Endothelial cell of umbilical vein (primary cell): ENCODE measurements around the gene SPDL1. TPM values are rescaled to one million over a fixed set of nuclear protein-coding genes. Genes with fewer than 3 reads are reported as not detected.

Experiments
- BruUV-seq: library from RNA; stranded (reverse); fragments of 400-500 nt; replicated peaks from 2 replicates; lab custom pipeline; 2021; lab: Mats Ljungman, UMichigan
- CTCF ChIA-PET: fragments of 300-600, 350-600 bp; sonication (Branson Sonifier 250); formaldehyde crosslinking; loops from one replicate; lab custom pipeline; 2021; ENCODE audit warnings: antibody characterized with exemption, inconsistent platforms; lab: Charles Lee
- POLR2A ChIA-PET: fragments of 300-600, 350-600 bp; sonication (Branson Sonifier 250); formaldehyde crosslinking; loops from one replicate; lab custom pipeline; 2021; ENCODE audit warnings: antibody characterized with exemption, inconsistent platforms; lab: Charles Lee
- DNase-seq: peaks from one replicate; pipeline ENCODE4 v3.0.0-alpha.2; 2011; ENCODE audit warnings: low read depth, low spot score
- FAIRE-seq: peaks from 2 replicates; lab custom pipeline; 2011; peaks lifted over from hg19 to GRCh38; lab: Jason Lieb, UNC
- H2AFZ ChIP-seq: 2 replicates; pipeline ENCODE4 v1.6.0; 2012; ENCODE audit warnings: low read depth, low read length, control low read depth, inconsistent platforms
- H3K27ac ChIP-seq: 2 replicates; pipeline ENCODE4 v1.5.1; 2011; ENCODE audit warnings: low read depth, mild to moderate bottlenecking, control low read depth, low read length, moderate library complexity; ENCODE audit not compliant: insufficient read depth
- H3K27me3 ChIP-seq, 2 experiments: 2 replicates each; pipeline versions ENCODE4 v1.6.0 to v1.6.1; 2011; ENCODE audit warnings: low read length in 2 of 2, mixed read lengths in 1 of 2; ENCODE audit not compliant: control insufficient read depth in 2 of 2, insufficient read depth in 2 of 2
- H3K36me3 ChIP-seq, 2 experiments: 2 replicates in 1 of 2; 3 replicates in 1 of 2; pipeline ENCODE4 v1.5.1; 2011; ENCODE audit warnings: low read length in 2 of 2, mild to moderate bottlenecking in 1 of 2, moderate library complexity in 1 of 2; ENCODE audit not compliant: control insufficient read depth in 2 of 2, insufficient read depth in 2 of 2; ENCODE audit errors: extremely low read depth in 1 of 2
- H3K4me1 ChIP-seq: 3 replicates; pipeline ENCODE4 v1.5.1; 2011; ENCODE audit warnings: mild to moderate bottlenecking, low read length; ENCODE audit not compliant: control insufficient read depth, insufficient read depth; ENCODE audit errors: extremely low read depth
- H3K4me2 ChIP-seq: 2 replicates; pipeline ENCODE4 v1.6.1; 2011; ENCODE audit warnings: low read length, control low read depth, mixed read lengths; ENCODE audit not compliant: insufficient read depth
- H3K4me3 ChIP-seq, 3 experiments: fragments of 200-600 bp in 1 of 3; sonication (generic), shearing (Covaris generic) in 1 of 3; replicated peaks in 1 of 3; 2 replicates each; pipeline ENCODE4 v1.5.1; 2011 to 2016; ENCODE audit warnings: control low read depth in 3 of 3, low read length in 3 of 3, mild to moderate bottlenecking in 2 of 3, inconsistent platforms in 1 of 3, low read depth in 1 of 3, moderate library complexity in 1 of 3; ENCODE audit not compliant: insufficient read depth in 1 of 3
- H3K79me2 ChIP-seq: 2 replicates; pipeline ENCODE4 v1.6.0; 2012; ENCODE audit warnings: low read length, inconsistent platforms; ENCODE audit not compliant: control insufficient read depth, insufficient read depth
- H3K9ac ChIP-seq: replicated peaks from 2 replicates; pipeline ENCODE3; 2011; ENCODE audit warnings: low read length, control low read depth; ENCODE audit not compliant: insufficient read depth; ENCODE audit errors: extremely low read depth
- H3K9me1 ChIP-seq: replicated peaks from 3 replicates; pipeline ENCODE4 v1.6.0; 2011; ENCODE audit warnings: mild to moderate bottlenecking, low read length; ENCODE audit not compliant: control insufficient read depth, insufficient read depth; ENCODE audit errors: extremely low read depth
- H3K9me3 ChIP-seq: replicated peaks from 2 replicates; pipeline ENCODE4 v1.5.1; 2012; ENCODE audit warnings: low read length, inconsistent platforms; ENCODE audit not compliant: control insufficient read depth, insufficient read depth
- H4K20me1 ChIP-seq: replicated peaks from 2 replicates; pipeline ENCODE3; 2011; ENCODE audit warnings: mild to moderate bottlenecking, low read length; ENCODE audit not compliant: control insufficient read depth, insufficient read depth; ENCODE audit errors: extremely low read depth
- CTCF ChIP-seq, 2 donors: IDR thresholded peaks; 1 replicate in 1 of 2; 2 replicates in 1 of 2; pipeline ENCODE4 v1.5.1; 2011; ENCODE audit warnings: low read length in 2 of 2, mild to moderate bottlenecking in 2 of 2, moderate library complexity in 2 of 2, control low read depth in 1 of 2, inconsistent platforms in 1 of 2, low read depth in 1 of 2; ENCODE audit not compliant: insufficient read depth in 1 of 2; ENCODE audit errors: extremely low read depth in 1 of 2
- EZH2 ChIP-seq: IDR thresholded peaks from 2 replicates; pipeline ENCODE4 v1.6.1; 2012; ENCODE audit warnings: borderline replicate concordance, low read depth, mild to moderate bottlenecking, moderate library complexity, low read length, inconsistent platforms; ENCODE audit not compliant: severe bottlenecking
- FOS ChIP-seq: IDR thresholded peaks from 2 replicates; pipeline ENCODE4 v1.6.1; 2011; ENCODE audit warnings: mild to moderate bottlenecking, low read length, moderate library complexity, borderline replicate concordance; ENCODE audit not compliant: insufficient read depth
- GATA2 ChIP-seq: IDR thresholded peaks from 2 replicates; pipeline ENCODE4 v1.7.0; 2011; ENCODE audit warnings: low read depth, mild to moderate bottlenecking, moderate library complexity, mixed read lengths, low read length; ENCODE audit not compliant: insufficient read length, insufficient read depth
- JUN ChIP-seq: IDR thresholded peaks from 2 replicates; pipeline ENCODE4 v1.6.1; 2011; ENCODE audit warnings: borderline replicate concordance, low read depth; ENCODE audit not compliant: insufficient read length, insufficient read depth
- MAX ChIP-seq: IDR thresholded peaks from 2 replicates; pipeline ENCODE4 v1.6.1; 2011; ENCODE audit not compliant: insufficient read depth, insufficient read length
- MYC ChIP-seq: IDR thresholded peaks from one replicate; pipeline ENCODE4 v1.6.1; 2011; ENCODE audit warnings: mild to moderate bottlenecking, low read depth, low read length
- POLR2A ChIP-seq: IDR thresholded peaks from 2 replicates; pipeline ENCODE4 v1.6.1; 2012; ENCODE audit warnings: low read depth, mild to moderate bottlenecking, control low read depth, low read length
- POLR2AphosphoS5 ChIP-seq: IDR thresholded peaks from 2 replicates; pipeline ENCODE4 v1.6.1; 2012; ENCODE audit warnings: low read depth, mild to moderate bottlenecking, control low read depth, low read length, moderate library complexity; ENCODE audit not compliant: insufficient read depth
- dilution Hi-C: fragments of 300-500 bp; cut with MboI; formaldehyde crosslinking; loops from one replicate; pipeline ENCODE4 v1.15.0; 2019; ENCODE audit warnings: low sequenced_read_pairs; ENCODE audit not compliant: extremely low pct_ligation_motif_present
- intact Hi-C: fragments of 100-400 bp; cut with micrococcal nuclease; formaldehyde crosslinking; loops from one replicate; pipeline ENCODE4 v1.10.0; 2022
- polyA plus RNA-seq, 4 experiments: library from polyadenylated mRNA; depleted of rRNA in 3 of 4; stranded (reverse) in 3 of 4; unstranded in 1 of 4; fragments of >200 nt; gene quantifications; 2 replicates each; pipeline versions ENCODE4 v1.2.1 to v1.2.3, GENCODE V29; 2011 to 2012; ENCODE audit warnings: missing spikeins in 1 of 4
- total RNA-seq: library from RNA; stranded (reverse); gene quantifications from 2 replicates; pipeline ENCODE4 v1.2.3, GENCODE V29; 2021

The SPDL1 gene
- total and polyA plus RNA-seq, 2 donors (not counting 3 experiments of a cell fraction or from before 2014, with no cell fraction given) = 19.7 to 51.8 TPM

- CTCF ChIA-PET = no interaction called here
- BruUV-seq = no TSS peak
- Histone ChIP-seq H3K9ac (peak overlapping the region; percentile 92), H3K79me2 (peaks cover 55% of the 10 kb centered on the region), H3K36me3 (no peaks in the 10 kb centered on the region), H3K27ac (peak overlapping the region; percentile 52), H3K9me1 (no peaks in the 10 kb centered on the region), H3K4me3 (peak overlapping the region in 2 of 3 experiments; percentile 48 to 96), H3K9me3 (no peaks in the 10 kb centered on the region), H3K4me1 (peaks cover 24% of the 10 kb centered on the region), H2AFZ (no peak overlapping the region), H3K27me3 (no peaks in the 10 kb centered on the region), H3K4me2 (peak overlapping the region; percentile 92), H4K20me1 (no peaks in the 10 kb centered on the region)
- dilution Hi-C loops (no loop called here), intact Hi-C loops (loop anchor here (1.0 to 10.0 kb wide), 6 partner anchors 395 to 1100 kb away; partner anchors contain the start of genes INSYN2B, PANK3 and RARS1)
- DNase-seq (peak; percentile 4), FAIRE-seq (no peak)
- TF ChIP-seq MAX = no peak
- no peak for TF ChIP-seq CTCF (IDR thresholded peaks at IDR 0.05; ENCODE audit: extremely low read depth in 1 of 2, insufficient read depth in 1 of 2, low read depth in 1 of 2, low read length in 2 of 2)
- POLR2A ChIA-PET = no interaction called here
Measured at GRCh38 chr5:169584998-169585451, 1.5 kb downstream of the SPDL1 start.

DNA sequence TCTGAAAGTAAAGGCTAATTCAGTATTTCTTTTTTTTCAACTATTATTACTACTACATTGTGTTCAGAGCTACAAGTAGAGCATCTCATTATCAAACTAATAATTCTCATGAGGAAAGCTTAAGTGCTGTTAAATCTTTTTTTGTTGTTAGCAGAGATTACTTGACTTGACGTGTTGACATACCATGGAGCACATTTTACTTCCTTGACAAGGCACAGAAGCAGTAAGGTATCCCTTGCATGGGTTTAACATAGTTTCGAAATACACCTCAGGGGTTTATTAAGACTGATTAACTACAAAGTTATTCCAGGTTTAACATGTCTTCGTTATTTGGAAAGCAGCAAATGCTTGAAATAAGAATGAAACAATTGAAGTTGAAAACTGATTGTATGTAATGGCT lies 7.0 kb downstream of the SPDL1 start:
- no TSS peak for BruUV-seq
- FAIRE-seq (no peak), DNase-seq (no peak)
- H3K36me3 ChIP-seq = peaks cover 0 to 22% of the 10 kb centered on the region in 2 experiments
- peaks cover 8% of the 10 kb centered on the region for H3K4me1 ChIP-seq
- H3K9me3 ChIP-seq = no peaks in the 10 kb centered on the region
- H3K27me3 ChIP-seq = no peaks in the 10 kb centered on the region
- no peaks in the 10 kb centered on the region for H4K20me1 ChIP-seq
- CTCF ChIA-PET = interaction anchor here (1.2 kb wide), 1 partner anchor 20 kb away, joined by 3 read pairs; no protein-coding TSS in a partner anchor
- no peaks in the 10 kb centered on the region for H3K9me1 ChIP-seq
- no peak overlapping the region for H3K9ac ChIP-seq
- dilution Hi-C loops (no loop called here), intact Hi-C loops (loop anchor here (5.0 kb wide), 1 partner anchor 482 kb away; no protein-coding TSS in a partner anchor)
- no peak overlapping the region for H2AFZ ChIP-seq
- TF ChIP-seq POLR2AphosphoS5 (no peak), GATA2 (no peak), CTCF (IDR thresholded peaks at IDR 0.05; ENCODE audit: extremely low read depth in 1 of 2, insufficient read depth in 1 of 2, low read depth in 1 of 2, low read length in 2 of 2) (no peak), FOS (no peak), EZH2 (no peak), POLR2A (no peak), JUN (no peak), MAX (no peak), MYC (no peak)
- no peak overlapping the region for H3K4me2 ChIP-seq
- H3K79me2 ChIP-seq = peaks cover 38% of the 10 kb centered on the region
- H3K4me3 ChIP-seq = no peak overlapping the region
- POLR2A ChIA-PET = no interaction called here
- H3K27ac ChIP-seq = no peak overlapping the region
